ENCODE measurements around the gene CUL2.
"Not testable (repeated sequence)": the region's sequence is repeated elsewhere in the genome, so short reads cannot be mapped to it uniquely, and the experiment has no call there.

Gene CUL2

GRCh38 chr10:35027567-35027966 is 62.6 kb downstream of the CUL2 start:
- intact Hi-C loops (cut with DNase I) = loop anchor here (5.0 kb wide), 1 partner anchor 360 kb away; no protein-coding TSS in a partner anchor
- DNase-seq = no peak

GRCh38 chr10:35025916-35026315 is 64.2 kb downstream of the CUL2 start:
- intact Hi-C loops (cut with DNase I) = loop anchor here (5.0 kb wide), 1 partner anchor 359 kb away; no protein-coding TSS in a partner anchor

GRCh38 chr10:35020481-35020880 is 69.7 kb downstream of the CUL2 start:
- DNase-seq = no peak
- intact Hi-C loops (cut with DNase I) = no loop called here

More at GRCh38 chr10:35025916-35026315, 64.2 kb downstream of the CUL2 start:
- no peak for DNase-seq

- no peak for DNase-seq
- intact Hi-C loops (cut with DNase I) = no loop called here
Observed at GRCh38 chr10:35019041-35020024, 70.8 kb downstream of the CUL2 start.

GRCh38 chr10:35017608-35018007 is 72.5 kb downstream of the CUL2 start:
- no peak for DNase-seq
- intact Hi-C loops (cut with DNase I) = no loop called here

GRCh38 chr10:35015843-35016408 is 74.2 kb downstream of the CUL2 start:
- intact Hi-C loops (cut with DNase I) = no loop called here
- no peak for DNase-seq

GRCh38 chr10:35012781-35013180 is 77.4 kb downstream of the CUL2 start:
- DNase-seq = no peak
- intact Hi-C loops (cut with DNase I) = no loop called here

- intact Hi-C loops (cut with DNase I) = no loop called here
- no peak for DNase-seq
Observed at GRCh38 chr10:35011771-35012191, 78.4 kb downstream of the CUL2 start.

GRCh38 chr10:35007858-35008301 is 82.3 kb downstream of the CUL2 start:
- intact Hi-C loops (cut with DNase I) = no loop called here
- no peak for DNase-seq

- intact Hi-C loops (cut with DNase I) = no loop called here
- DNase-seq = no peak
Observed at GRCh38 chr10:35006836-35007235, 83.3 kb downstream of the CUL2 start.

- DNase-seq = no peak
- intact Hi-C loops (cut with DNase I) = no loop called here
Observed at GRCh38 chr10:35005868-35006267, 84.3 kb downstream of the CUL2 start.

- intact Hi-C loops (cut with DNase I) = no loop called here
- DNase-seq = no peak
Observed at GRCh38 chr10:35004651-35005050, 85.5 kb downstream of the CUL2 start.

- DNase-seq = no peak
- intact Hi-C loops (cut with DNase I) = no loop called here
Observed at GRCh38 chr10:35003906-35004305, 86.2 kb downstream of the CUL2 start.

GRCh38 chr10:35000936-35001335 is 89.2 kb downstream of the CUL2 start:
- DNase-seq = no peak
- intact Hi-C loops (cut with DNase I) = no loop called here

- intact Hi-C loops (cut with DNase I) = no loop called here
- DNase-seq = no peak
Observed at GRCh38 chr10:34999532-34999931, 90.6 kb downstream of the CUL2 start.

- no peak for DNase-seq
- intact Hi-C loops (cut with DNase I) = no loop called here
Observed at GRCh38 chr10:34998940-34999339, 91.2 kb downstream of the CUL2 start.

GRCh38 chr10:34996843-34997242 is 93.3 kb downstream of the CUL2 start:
- no peak for DNase-seq
- intact Hi-C loops (cut with DNase I) = no loop called here

- no peak for DNase-seq
- intact Hi-C loops (cut with DNase I) = no loop called here
Observed at GRCh38 chr10:34995925-34996324, 94.2 kb downstream of the CUL2 start.

GRCh38 chr10:34994565-34995142 is 95.5 kb downstream of the CUL2 start:
- peak in 6 of 10 donors; percentile 10 to 82 (median 20) for DNase-seq
- intact Hi-C loops (cut with DNase I) = no loop called here

GRCh38 chr10:34993782-34994181 is 96.4 kb downstream of the CUL2 start:
- DNase-seq = no peak
- intact Hi-C loops (cut with DNase I) = no loop called here

GRCh38 chr10:34991117-34991516 is 99.0 kb downstream of the CUL2 start:
- DNase-seq; intact Hi-C loops (cut with DNase I): not testable (repeated sequence)
